HG02870 (cell line): ENCODE measurements around the gene CRABP1.

Experiments
- ATAC-seq: cut with Tn5 transposase; IDR thresholded peaks from one replicate; pipeline ENCODE4 v1.9.1; 2021; ENCODE audit warnings: mild to moderate bottlenecking, moderate library complexity; ENCODE audit not compliant: unreplicated experiment

Gene CRABP1

DNA sequence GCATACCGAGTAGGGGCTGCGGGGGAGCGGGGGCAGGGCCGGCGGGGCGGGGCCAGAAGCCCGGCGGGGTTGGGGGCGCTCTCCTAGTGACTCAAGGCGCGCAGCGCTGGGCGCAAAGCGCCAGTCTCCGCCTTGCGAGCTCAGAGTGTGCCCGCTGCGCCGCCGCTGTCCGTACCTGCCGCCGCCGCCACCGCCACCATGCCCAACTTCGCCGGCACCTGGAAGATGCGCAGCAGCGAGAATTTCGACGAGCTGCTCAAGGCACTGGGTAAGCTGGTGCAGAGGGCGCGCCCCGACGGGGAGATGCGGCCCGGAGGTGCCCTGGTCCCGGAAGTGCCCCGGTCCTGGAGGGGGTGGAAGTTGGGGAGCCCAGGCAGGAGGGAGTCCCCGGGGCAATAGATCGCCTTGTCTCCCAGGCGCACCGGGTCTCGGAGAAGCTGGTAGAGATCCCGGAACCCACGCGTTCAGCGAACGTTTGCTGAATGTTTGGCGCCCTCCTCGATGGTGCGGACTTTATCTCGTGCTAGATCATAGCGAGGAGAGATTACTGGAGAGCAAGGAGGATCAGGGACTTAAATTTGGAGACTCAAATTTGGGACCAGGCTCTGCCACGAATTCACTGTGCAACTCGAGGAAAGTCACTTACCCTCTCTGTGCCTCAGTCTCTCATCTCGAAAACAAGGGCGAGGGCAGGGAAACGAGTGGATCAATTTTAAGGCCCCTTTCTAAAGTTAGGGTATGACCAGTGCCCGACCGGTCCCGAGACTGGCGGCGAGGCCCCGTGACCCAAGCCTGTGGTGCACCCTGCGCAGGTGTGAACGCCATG, at the start of gene CRABP1:
Gene CRABP1, plus strand, starts transcription at position 123 of the 826 bp plus-strand sequence. Its CDS starts 76 bp downstream, at position 199.
- ATAC-seq: no peak

DNA sequence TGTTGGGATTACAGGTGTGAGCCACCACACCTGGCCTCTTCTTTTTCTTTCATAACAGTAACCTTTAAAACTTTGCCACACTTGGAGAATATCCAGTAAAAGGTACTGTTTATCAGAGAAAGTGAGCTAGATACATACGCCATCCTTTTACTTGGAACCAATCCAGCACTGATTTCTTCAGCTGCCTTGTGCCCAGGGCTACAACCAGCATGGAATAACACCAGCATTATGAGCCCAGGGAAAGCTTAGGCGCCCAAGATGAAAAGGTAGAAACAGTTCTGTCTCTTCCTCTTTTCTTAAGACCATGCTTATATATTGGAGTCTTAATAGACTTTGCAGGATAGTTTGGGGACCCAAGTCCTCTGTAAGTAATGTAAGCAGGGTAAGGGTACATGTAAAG, 49.1 kb upstream of the CRABP1 start:
- no peak for ATAC-seq

GRCh38 chr15:78291698-78292097, 48.5 kb upstream of the CRABP1 start:
- ATAC-seq: no peak

GRCh38 chr15:78292219-78292618, 47.9 kb upstream of the CRABP1 start:
- no peak for ATAC-seq

- peak; percentile 57 for ATAC-seq
Observed at GRCh38 chr15:78299101-78299930, 40.8 kb upstream of the CRABP1 start, which contains the start of gene SKIC8. TSS of gene SKIC8 (minus strand) at chr15:78299609. CDS start at chr15:78295686, 3,923 bp downstream.

DNA sequence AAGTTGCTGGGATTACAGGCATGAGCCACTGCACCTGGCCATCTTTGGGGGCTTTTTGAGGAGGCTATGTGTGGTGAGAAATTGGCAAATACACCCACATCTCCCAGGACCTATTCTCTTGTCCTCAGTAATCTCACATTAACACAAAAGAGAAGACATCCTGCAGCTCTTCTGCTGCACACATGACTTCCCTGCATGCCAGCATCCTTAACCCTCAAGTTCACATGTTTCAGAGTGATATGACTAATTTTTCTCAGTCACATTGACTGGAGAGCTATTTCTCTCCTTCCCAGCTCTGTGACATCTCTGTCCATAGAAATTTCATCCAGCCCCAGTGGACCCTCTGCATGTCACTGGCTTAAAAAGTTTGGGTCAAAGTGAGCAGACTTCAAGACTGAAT, 38.8 kb upstream of the CRABP1 start:
- peak; percentile 36 for ATAC-seq

DNA sequence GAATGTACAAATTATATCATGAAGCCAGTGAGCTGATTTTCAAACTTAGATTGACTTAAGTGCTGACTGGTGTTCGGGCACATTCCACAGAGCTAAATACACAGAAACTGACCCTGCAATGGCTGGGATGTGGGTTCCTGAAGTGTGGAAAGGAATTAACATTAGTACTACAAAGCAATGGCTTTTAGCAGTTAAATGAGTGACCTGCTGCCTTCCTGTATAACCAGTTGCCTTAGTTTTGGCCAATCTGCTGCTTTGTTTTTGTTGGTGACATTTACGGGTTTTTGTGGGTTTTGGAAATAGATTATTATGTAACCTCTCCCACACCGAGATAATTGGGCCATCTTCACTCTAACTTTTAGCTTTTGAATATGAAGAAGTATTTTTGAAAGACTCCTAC, 38.3 kb upstream of the CRABP1 start:
- no peak for ATAC-seq

DNA sequence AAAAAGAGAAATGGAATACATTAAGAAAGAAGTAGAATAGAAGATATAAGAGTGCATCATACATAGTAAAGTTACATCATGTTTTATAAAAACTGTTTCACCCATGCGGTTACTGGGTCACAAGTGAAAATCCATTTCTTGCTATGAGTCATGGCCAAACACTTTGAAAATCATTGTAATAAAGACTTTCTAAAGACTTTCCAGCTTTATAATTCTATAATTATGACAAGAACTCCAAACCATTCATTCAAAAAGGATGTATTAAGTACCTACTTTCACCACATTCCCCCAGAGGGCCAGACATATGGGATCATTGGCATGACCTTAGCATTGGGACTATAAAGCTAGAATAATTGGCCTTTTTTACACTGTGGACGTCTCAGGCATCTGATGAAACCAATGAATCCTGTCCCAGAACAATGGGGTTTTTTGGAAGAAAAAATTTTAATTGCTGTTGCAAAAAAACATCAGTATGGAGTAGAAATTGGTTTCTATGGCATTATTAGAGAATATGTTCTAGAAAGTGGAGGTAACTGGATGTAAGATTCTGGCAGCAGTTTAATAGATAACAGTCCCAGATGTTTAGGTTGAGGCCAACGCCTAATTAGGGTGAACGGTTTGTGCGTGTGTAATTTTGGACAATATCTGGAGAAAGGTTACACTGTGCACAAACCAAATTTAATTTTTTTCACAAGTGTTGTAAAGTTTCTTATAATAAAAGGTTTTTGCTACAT, 37.4 kb upstream of the CRABP1 start:
- ATAC-seq: no peak

DNA sequence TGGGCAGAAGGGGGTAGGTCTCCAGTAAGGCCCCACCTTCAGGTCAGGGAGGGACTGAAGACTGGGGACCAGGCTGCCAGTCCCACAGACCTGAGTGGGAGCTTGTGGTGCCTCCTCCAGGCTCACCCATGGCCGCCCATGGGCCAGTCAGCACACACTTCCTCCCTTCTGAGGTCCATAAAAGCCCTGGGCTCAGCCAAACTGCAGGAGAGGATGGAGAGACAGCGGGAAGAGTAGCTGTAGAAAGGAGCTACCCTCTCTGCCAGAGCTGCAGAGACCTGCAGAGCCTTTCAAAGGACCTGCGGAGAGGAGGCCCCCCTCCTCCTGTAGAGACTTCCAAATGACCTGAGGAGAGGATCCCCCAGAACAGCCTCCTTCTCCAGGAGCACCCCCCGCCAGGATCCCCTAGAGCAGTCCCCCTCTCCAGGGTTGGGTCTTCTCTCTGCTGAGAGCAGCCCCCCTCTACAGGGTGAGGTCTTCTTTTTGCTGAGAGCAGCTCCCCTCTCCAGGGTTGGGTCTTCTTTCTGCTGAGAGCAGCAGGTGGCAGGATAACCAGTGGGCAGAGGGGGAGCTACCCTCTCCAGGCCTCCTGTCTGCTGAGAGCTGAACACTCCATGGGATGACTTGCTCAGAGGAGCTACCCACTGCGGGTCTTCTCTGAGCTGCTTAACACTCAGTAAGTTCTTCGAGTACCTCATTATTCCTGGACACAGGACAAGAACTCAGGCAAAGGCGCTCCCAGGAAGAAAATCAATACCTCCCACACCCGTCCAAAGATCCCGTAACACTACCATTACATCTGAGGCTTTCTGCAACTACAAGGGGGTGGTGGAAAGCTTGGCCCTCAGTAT, 35.7 kb upstream of the CRABP1 start:
- no peak for ATAC-seq

DNA sequence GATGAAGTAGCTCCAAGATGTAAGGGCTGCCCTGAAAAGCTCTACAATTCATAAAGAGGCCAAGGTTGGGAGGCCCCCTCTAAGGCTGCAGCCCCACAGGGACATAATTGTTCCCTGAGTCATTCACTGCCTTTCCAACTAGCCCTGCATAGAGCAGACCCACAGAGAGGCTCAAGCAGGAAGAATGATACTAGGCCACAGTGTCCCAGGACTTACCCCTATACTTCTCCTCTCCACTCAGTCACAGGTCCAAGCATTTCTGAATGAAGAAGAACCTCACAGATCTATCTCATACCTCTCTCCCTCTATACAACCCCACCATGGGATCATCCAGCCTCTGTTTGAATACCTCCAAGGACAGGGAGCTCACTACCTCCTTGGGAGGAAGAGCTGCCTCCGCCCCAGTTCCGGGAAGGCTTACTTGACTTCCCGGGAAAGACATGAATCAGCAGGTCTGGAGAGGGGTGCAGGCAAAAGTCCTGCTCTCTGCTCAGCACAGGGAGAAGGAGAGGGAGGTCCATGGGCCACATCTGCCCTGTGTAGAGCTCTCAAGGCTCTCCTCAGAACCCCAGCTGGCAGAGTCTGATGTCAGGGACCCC, 33.9 kb upstream of the CRABP1 start:
- ATAC-seq: no peak

- ATAC-seq: no peak
Observed at GRCh38 chr15:78307976-78308375, 32.2 kb upstream of the CRABP1 start.

DNA sequence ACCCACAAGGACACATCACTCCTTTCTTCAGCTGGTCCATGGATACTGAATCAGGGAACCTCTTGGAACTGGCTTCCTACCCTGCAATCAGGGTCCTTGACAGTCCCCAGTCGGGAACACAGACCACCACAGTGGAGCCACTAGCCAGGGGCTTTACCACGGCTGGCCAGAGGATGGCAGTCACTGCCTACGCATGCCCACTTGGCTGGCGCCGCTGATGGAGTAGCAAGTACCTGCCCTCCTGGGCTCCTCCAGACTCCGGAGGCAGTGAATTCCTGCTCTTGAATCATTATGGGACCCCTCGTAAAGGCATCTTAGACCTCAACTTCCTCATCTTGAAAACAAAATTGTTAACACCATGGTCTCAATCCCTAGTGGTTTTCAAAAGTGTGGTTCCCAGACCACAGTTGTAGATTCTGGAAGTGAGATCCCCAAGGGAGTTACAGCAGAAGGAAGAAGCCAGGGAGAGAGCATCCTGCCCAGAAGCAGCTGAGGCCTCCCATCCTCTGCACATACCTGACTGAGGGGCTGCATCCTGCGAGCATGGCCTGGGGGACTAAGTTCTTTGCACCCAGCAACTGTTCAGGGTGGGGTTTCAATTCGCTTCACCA, 31.6 kb upstream of the CRABP1 start:
- ATAC-seq: no peak

GRCh38 chr15:78311292-78311691, 28.9 kb upstream of the CRABP1 start:
- ATAC-seq: no peak

GRCh38 chr15:78312536-78312935, 27.6 kb upstream of the CRABP1 start:
- no peak for ATAC-seq

- no peak for ATAC-seq
Observed at GRCh38 chr15:78312957-78313356, 27.2 kb upstream of the CRABP1 start.

GRCh38 chr15:78313383-78313782, 26.8 kb upstream of the CRABP1 start:
- no peak for ATAC-seq

DNA sequence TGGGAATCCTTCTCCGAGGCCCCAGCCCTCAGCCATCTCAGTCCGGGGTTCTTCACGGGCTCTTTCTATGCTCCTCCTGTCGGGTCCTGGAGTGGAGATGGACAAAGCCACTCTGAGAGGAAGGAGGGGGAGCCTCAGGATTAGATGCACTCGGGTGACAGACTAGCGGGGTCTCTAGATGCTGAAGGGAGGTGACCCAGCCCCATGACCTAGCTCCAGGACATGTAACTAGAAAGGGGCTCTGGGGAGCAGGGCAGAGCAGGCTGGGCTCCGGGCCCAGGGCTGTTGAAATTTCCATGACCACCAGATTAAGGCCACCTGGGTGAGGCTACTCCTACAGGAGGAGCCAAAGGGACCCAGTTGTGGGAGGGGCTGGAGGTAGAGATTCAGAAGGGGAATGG, 26.0 kb upstream of the CRABP1 start:
- ATAC-seq: no peak

- ATAC-seq: no peak
Observed at GRCh38 chr15:78315686-78316282, 24.4 kb upstream of the CRABP1 start.
